Gastrocnemius medialis (tissue), 4 donors: ENCODE data around the gene KCNG4. TPM values are rescaled to one million over a fixed set of nuclear protein-coding genes. Genes with fewer than 3 reads are reported as not detected.

Source experiments
- ATAC-seq, 2 donors: fragments of 150-250 bp; one replicate each; pipeline ENCODE4 v1.9.1; 2016
- DNase-seq, 2 donors: peaks; one replicate each; pipeline ENCODE4 v3.0.0-alpha.2; 2019
- H3K27ac ChIP-seq, 4 donors: fragments of 200-600 bp; sonication (generic); 1 replicate in 1 of 4; 2 replicates in 3 of 4; pipeline ENCODE4 v1.5.1; 2016 to 2018; ENCODE audit warnings: mild to moderate bottlenecking in 2 of 4, moderate library complexity in 1 of 4
- H3K27me3 ChIP-seq, 3 donors: fragments of 200-600 bp; sonication (generic) in 2 of 3; 1 replicate in 1 of 3; 2 replicates in 2 of 3; pipeline versions ENCODE4 v1.5.1 to v1.6.0; 2016 to 2019; ENCODE audit warnings: mild to moderate bottlenecking in 1 of 3, moderate library complexity in 1 of 3
- H3K36me3 ChIP-seq, 2 donors: fragments of 200-600 bp; sonication (generic) in 1 of 2; one replicate each; pipeline ENCODE4 v1.5.1; 2017 to 2018
- H3K4me1 ChIP-seq, 2 donors: fragments of 200-600 bp; sonication (generic) in 1 of 2; one replicate each; pipeline ENCODE4 v1.5.1; 2016 to 2017; ENCODE audit warnings: mild to moderate bottlenecking in 2 of 2
- H3K4me3 ChIP-seq, 4 donors: fragments of 200-600 bp; sonication (generic) in 3 of 4; 1 replicate in 1 of 4; 2 replicates in 3 of 4; pipeline ENCODE4 v1.5.1; 2016 to 2019; ENCODE audit warnings: mild to moderate bottlenecking in 2 of 4
- H3K9me3 ChIP-seq, 3 donors: fragments of 200-600 bp; sonication (generic) in 2 of 3; 1 replicate in 1 of 3; 2 replicates in 2 of 3; pipeline ENCODE4 v1.5.1; 2016 to 2019
- POLR2A ChIP-seq, 2 donors: fragments of 450-650 bp; IDR thresholded peaks; one replicate each; pipeline ENCODE4 v1.6.1; 2017; ENCODE audit warnings: antibody characterized with exemption in 2 of 2, mild to moderate bottlenecking in 2 of 2, moderate library complexity in 2 of 2
- in situ Hi-C, 4 donors: fragments of 200-750 bp; cut with MboI; loops; one replicate each; pipeline versions ENCODE4 v1.15.0 to v1.8.0; 2017; ENCODE audit warnings: low sequenced_read_pairs in 4 of 4
- intact Hi-C: fragments of 100-400 bp; cut with DNase I; formaldehyde crosslinking; loops from one replicate; pipeline ENCODE4 v1.15.1; 2023; ENCODE audit warnings: low total_unique reads
- total RNA-seq, 4 donors: library from RNA; depleted of rRNA; stranded (reverse); fragments of >200 nt; gene quantifications; one replicate each; pipeline versions ENCODE4 v1.1.0 to v1.2.3, GENCODE V29; 2016
- TF ChIP-seq, protein P1 (sequence below), 5 experiments: fragments of 450-650 bp in 3 of 5; fragments of 200-600 bp in 2 of 5; sonication (generic) in 2 of 5; IDR thresholded peaks in 4 of 5; conservative IDR thresholded peaks in 1 of 5; 1 replicate in 4 of 5; 2 replicates in 1 of 5; pipeline ENCODE4 v1.5.1; 2016 to 2019; ENCODE audit warnings: antibody characterized with exemption in 5 of 5, mild to moderate bottlenecking in 3 of 5, moderate library complexity in 3 of 5

Gene KCNG4
- total RNA-seq, 4 donors from 2014 or later: not detected

DNA sequence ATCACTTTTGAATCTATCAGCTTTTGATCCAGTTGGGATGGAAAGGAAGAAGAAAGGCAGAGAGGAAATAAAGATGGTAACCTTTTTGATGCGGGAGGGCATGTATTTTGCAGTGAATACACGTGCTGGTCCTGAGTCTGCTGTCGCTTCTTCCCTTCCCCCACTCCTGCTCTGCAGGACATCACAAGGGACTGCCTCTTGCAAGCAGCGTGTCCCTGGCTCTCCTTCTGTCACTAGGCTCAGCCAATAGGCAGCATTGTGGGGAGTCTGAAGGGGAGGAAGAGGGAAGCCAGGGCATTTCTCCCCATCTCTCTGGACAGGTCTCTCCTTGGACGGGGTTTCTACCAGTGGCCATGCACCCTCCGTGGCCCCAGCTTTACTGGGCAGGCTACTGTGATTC, 39.2 kb upstream of the KCNG4 start:
- in situ Hi-C loops: loop anchor here in 2 of 4 donors (25.0 kb wide), 1 partner anchor 208 kb away; no protein-coding TSS in a partner anchor

DNA sequence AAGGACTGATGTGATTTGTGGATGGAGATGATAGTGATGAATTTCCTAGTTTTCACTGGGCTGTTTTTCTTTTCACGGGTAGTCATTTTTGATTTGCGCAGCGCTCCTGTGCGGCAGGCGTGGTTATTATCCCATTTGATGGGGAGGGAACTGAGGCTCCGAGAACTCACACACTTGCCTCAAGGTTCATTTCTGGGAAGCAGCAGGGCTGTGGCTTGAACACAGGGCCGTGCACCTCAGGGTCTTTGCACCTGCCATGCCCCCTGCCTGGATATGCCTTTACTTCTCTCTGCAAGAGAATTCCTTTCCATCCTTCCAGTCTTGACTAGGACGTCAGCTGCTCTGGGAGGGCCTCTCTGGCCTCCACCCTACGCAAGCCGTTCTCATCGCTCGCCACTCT, 38.5 kb upstream of the KCNG4 start:
- in situ Hi-C loops: loop anchor here in 2 of 4 donors (25.0 kb wide), 1 partner anchor 209 kb away; no protein-coding TSS in a partner anchor
- TF ChIP-seq POLR2A (IDR thresholded peaks at IDR 0.05): no peak
- TF ChIP-seq, protein P1, sequence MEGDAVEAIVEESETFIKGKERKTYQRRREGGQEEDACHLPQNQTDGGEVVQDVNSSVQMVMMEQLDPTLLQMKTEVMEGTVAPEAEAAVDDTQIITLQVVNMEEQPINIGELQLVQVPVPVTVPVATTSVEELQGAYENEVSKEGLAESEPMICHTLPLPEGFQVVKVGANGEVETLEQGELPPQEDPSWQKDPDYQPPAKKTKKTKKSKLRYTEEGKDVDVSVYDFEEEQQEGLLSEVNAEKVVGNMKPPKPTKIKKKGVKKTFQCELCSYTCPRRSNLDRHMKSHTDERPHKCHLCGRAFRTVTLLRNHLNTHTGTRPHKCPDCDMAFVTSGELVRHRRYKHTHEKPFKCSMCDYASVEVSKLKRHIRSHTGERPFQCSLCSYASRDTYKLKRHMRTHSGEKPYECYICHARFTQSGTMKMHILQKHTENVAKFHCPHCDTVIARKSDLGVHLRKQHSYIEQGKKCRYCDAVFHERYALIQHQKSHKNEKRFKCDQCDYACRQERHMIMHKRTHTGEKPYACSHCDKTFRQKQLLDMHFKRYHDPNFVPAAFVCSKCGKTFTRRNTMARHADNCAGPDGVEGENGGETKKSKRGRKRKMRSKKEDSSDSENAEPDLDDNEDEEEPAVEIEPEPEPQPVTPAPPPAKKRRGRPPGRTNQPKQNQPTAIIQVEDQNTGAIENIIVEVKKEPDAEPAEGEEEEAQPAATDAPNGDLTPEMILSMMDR (IDR thresholded peaks at IDR 0.05 in 4 of 5, conservative IDR thresholded peaks at IDR 0.05 in 1 of 5): no peak
- Histone ChIP-seq H3K4me3 (no peak overlapping the region), H3K4me1 (no peaks in the 10 kb centered on the region), H3K9me3 (no peaks in the 10 kb centered on the region), H3K27me3 (peaks cover 0 to 3% (median 2%) of the 10 kb centered on the region in 3 donors), H3K36me3 (no peaks in the 10 kb centered on the region), H3K27ac (no peak overlapping the region)
- DNase-seq: no peak
- intact Hi-C loops: no loop called here
- no peak for ATAC-seq

More for the DNA sequence above, 39.2 kb upstream of the KCNG4 start:
- no peak overlapping the region for H3K27ac ChIP-seq
- H3K4me3 ChIP-seq: no peak overlapping the region
- H3K9me3 ChIP-seq: no peaks in the 10 kb centered on the region
- no peak for TF ChIP-seq POLR2A (IDR thresholded peaks at IDR 0.05)
- TF ChIP-seq, protein P1 (IDR thresholded peaks at IDR 0.05 in 4 of 5, conservative IDR thresholded peaks at IDR 0.05 in 1 of 5): no peak
- no peak for ATAC-seq
- no peaks in the 10 kb centered on the region for H3K36me3 ChIP-seq
- H3K27me3 ChIP-seq: peaks cover 0 to 3% (median 0%) of the 10 kb centered on the region in 3 donors
- DNase-seq: no peak
- no peaks in the 10 kb centered on the region for H3K4me1 ChIP-seq
- intact Hi-C loops: no loop called here

DNA sequence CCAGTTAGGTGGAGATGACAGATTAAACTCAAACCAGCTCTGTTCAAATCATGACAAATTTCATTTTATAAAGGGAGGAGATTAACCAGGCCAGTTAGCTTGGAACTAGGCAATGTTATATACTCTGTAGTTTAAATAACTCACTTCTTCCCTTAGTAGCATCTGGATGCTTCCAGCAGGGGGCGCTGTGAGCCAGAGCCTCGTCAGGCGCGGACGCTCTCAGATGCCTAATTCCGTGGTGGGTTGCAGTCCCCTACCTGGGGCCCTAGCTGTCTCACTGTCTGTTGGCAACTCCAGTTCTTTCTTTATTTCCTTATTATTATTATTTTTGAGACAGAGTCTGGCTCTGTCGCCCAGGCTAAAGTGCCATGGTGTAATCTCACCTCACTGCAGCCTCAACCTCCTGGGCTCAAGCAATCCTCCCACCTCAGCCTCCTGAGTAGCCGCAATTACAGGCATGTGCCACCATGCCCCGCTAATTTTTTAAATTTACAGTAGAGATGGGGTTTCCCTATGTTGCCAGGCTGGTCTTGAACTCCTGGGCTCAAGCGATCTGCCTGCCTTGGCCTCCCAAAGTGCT, 37.5 kb upstream of the KCNG4 start:
- no peak overlapping the region for H3K27ac ChIP-seq
- no peaks in the 10 kb centered on the region for H3K4me1 ChIP-seq
- no peak overlapping the region for H3K4me3 ChIP-seq
- in situ Hi-C loops (loop anchor here in 2 of 4 donors (25.0 kb wide), 1 partner anchor 210 kb away; no protein-coding TSS in a partner anchor), intact Hi-C loops (no loop called here)
- TF ChIP-seq POLR2A (IDR thresholded peaks at IDR 0.05): no peak
- TF ChIP-seq, protein P1 (IDR thresholded peaks at IDR 0.05 in 4 of 5, conservative IDR thresholded peaks at IDR 0.05 in 1 of 5): peak; percentile 45 to 79 (median 71)
- peaks cover 0 to 4% (median 3%) of the 10 kb centered on the region in 3 donors for H3K27me3 ChIP-seq
- no peaks in the 10 kb centered on the region for H3K36me3 ChIP-seq
- DNase-seq (no peak), ATAC-seq (no peak)
- H3K9me3 ChIP-seq: no peaks in the 10 kb centered on the region

DNA sequence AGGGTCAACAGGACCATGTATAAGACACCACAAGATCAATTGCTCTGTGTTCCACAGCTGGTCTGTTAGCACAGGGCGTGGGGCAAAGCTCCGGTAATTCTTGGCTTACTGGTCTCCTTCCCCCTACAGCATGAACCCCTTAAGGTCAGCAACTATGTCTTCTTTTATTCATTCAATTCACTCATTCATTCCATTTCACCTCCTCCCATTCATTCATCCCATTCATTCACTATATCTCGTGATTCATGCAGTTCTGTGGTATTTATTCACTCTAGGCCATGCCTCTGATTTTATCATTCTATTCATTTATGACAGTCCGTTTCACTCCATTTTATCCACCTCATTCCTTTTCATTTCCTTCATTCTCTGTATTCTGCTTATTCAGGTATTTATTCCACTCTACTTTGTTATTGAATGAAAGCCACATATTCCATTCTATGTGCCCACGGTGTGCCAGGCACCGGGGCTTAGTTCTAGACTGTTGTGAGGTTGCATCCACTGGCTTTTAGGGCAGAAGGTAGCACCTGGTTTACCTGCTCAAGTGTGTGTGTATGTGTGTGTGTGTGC, 35.9 kb upstream of the KCNG4 start:
- in situ Hi-C loops (loop anchor here in 2 of 4 donors (25.0 kb wide), 1 partner anchor 212 kb away; no protein-coding TSS in a partner anchor), intact Hi-C loops (no loop called here)
- TF ChIP-seq POLR2A (IDR thresholded peaks at IDR 0.05): no peak
- TF ChIP-seq, protein P1 (IDR thresholded peaks at IDR 0.05 in 4 of 5, conservative IDR thresholded peaks at IDR 0.05 in 1 of 5): no peak
- no peak for ATAC-seq
- H3K27ac ChIP-seq: no peak overlapping the region
- peaks cover 0 to 4% (median 3%) of the 10 kb centered on the region in 3 donors for H3K27me3 ChIP-seq
- H3K9me3 ChIP-seq: no peaks in the 10 kb centered on the region
- H3K4me3 ChIP-seq: no peak overlapping the region
- no peaks in the 10 kb centered on the region for H3K4me1 ChIP-seq
- no peaks in the 10 kb centered on the region for H3K36me3 ChIP-seq
- no peak for DNase-seq
